ENCODE data around the gene DDAH1. TPM values are rescaled to one million over a fixed set of nuclear protein-coding genes. Genes with fewer than 3 reads are reported as not detected.

The DDAH1 gene
- total RNA-seq, 1 donor from 2014 or later = 5.4 TPM

DNA sequence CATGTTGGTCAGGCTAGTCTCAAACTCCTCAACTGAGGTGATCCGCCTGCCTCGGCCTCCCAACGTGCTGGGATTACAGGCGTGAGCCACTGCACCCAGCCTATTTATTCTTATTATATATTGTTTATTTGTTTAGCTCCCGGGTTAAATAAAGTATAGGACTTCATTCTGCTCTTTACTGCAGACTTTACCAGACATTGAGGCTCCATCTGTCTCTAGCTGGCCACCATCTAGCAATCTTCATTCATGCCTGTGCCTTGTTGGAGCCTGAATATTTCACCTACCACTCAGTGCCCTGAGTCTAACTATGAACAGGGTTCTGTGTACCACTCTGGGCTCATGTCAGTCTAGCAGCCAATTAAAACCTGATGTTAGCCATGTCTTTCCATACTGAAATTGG, 2.1 kb upstream of the DDAH1 start:
- Mint-ChIP-seq H3K4me3 (ENCODE audit: unreplicated experiment) (no peak overlapping the region), H3K27me3 (ENCODE audit: unreplicated experiment) (peaks cover 9% of the 10 kb centered on the region), H3K27ac (ENCODE audit: unreplicated experiment) (no peak overlapping the region), H3K9me3 (ENCODE audit: unreplicated experiment) (peaks cover 2% of the 10 kb centered on the region), H3K4me1 (ENCODE audit: low read depth, unreplicated experiment) (peaks cover 2% of the 10 kb centered on the region), H3K36me3 (ENCODE audit: unreplicated experiment) (no peaks in the 10 kb centered on the region)
- TF ChIP-seq, protein P1, sequence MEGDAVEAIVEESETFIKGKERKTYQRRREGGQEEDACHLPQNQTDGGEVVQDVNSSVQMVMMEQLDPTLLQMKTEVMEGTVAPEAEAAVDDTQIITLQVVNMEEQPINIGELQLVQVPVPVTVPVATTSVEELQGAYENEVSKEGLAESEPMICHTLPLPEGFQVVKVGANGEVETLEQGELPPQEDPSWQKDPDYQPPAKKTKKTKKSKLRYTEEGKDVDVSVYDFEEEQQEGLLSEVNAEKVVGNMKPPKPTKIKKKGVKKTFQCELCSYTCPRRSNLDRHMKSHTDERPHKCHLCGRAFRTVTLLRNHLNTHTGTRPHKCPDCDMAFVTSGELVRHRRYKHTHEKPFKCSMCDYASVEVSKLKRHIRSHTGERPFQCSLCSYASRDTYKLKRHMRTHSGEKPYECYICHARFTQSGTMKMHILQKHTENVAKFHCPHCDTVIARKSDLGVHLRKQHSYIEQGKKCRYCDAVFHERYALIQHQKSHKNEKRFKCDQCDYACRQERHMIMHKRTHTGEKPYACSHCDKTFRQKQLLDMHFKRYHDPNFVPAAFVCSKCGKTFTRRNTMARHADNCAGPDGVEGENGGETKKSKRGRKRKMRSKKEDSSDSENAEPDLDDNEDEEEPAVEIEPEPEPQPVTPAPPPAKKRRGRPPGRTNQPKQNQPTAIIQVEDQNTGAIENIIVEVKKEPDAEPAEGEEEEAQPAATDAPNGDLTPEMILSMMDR (IDR thresholded peaks at IDR 0.05; ENCODE audit: partially characterized antibody, unreplicated experiment) = no peak
- no peak for DNase-seq

DNA sequence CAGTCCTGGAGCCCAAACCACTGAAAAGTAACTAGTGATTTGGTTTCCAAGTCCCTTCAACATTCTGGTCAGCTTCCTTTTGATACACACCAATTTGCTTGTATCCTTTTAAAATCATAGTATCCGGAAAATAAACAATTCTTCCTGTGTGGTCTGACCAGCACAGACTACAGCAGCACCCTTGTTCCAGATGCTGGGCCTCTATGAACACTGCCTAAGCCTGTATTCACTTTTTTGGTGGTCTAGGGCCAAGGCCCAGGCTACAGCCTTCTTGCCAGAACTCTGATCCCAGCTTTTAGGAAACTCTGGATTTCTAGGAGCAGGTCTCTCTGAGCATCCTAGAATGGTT, 801 bp upstream of the DDAH1 start:
- TF ChIP-seq, protein P1 (IDR thresholded peaks at IDR 0.05; ENCODE audit: partially characterized antibody, unreplicated experiment) = no peak
- Mint-ChIP-seq H3K36me3 (ENCODE audit: unreplicated experiment) (no peaks in the 10 kb centered on the region), H3K27ac (ENCODE audit: unreplicated experiment) (no peak overlapping the region), H3K9me3 (ENCODE audit: unreplicated experiment) (peaks cover 2% of the 10 kb centered on the region), H3K4me1 (ENCODE audit: low read depth, unreplicated experiment) (peaks cover 2% of the 10 kb centered on the region), H3K27me3 (ENCODE audit: unreplicated experiment) (peaks cover 9% of the 10 kb centered on the region), H3K4me3 (ENCODE audit: unreplicated experiment) (peak overlapping the region; percentile 78)
- DNase-seq = no peak

DNA sequence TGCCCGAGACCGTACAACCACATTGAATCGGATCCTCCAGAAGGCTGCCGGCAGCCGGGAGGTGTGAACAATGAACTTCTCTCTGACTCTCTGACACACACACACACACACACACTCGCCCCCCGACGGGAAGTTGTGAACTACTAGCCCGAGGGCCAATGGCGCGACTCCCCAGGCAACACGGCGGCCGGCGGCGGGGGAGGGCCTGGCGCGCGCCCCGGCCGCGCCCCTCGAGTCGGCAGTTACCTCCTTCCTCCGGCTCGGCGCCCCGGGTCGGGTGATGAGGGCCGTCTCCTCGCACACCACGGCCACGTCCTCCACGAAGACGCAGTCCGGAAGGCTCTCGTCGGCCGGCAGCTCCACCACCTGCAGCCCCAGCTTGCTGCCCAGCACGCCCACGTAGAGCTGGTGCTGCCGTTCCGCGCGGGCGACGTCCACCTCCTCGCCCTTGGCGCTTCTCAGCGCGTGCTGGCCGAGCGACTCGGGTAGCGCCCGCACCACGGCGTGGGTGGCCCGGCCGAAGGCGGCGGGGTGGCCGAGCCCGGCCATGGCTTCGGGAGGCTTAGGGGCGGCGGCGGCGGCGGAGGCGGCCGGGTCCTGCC, 361 bp downstream of the DDAH1 start:
- Mint-ChIP-seq H3K4me3 (ENCODE audit: unreplicated experiment) (peak overlapping the region; percentile 79), H3K27ac (ENCODE audit: unreplicated experiment) (no peak overlapping the region), H3K27me3 (ENCODE audit: unreplicated experiment) (peaks cover 9% of the 10 kb centered on the region), H3K9me3 (ENCODE audit: unreplicated experiment) (peaks cover 2% of the 10 kb centered on the region), H3K4me1 (ENCODE audit: low read depth, unreplicated experiment) (peaks cover 2% of the 10 kb centered on the region), H3K36me3 (ENCODE audit: unreplicated experiment) (no peaks in the 10 kb centered on the region)
- TF ChIP-seq, protein P1 (IDR thresholded peaks at IDR 0.05; ENCODE audit: partially characterized antibody, unreplicated experiment) = no peak
- DNase-seq = peak; percentile 67

DNA sequence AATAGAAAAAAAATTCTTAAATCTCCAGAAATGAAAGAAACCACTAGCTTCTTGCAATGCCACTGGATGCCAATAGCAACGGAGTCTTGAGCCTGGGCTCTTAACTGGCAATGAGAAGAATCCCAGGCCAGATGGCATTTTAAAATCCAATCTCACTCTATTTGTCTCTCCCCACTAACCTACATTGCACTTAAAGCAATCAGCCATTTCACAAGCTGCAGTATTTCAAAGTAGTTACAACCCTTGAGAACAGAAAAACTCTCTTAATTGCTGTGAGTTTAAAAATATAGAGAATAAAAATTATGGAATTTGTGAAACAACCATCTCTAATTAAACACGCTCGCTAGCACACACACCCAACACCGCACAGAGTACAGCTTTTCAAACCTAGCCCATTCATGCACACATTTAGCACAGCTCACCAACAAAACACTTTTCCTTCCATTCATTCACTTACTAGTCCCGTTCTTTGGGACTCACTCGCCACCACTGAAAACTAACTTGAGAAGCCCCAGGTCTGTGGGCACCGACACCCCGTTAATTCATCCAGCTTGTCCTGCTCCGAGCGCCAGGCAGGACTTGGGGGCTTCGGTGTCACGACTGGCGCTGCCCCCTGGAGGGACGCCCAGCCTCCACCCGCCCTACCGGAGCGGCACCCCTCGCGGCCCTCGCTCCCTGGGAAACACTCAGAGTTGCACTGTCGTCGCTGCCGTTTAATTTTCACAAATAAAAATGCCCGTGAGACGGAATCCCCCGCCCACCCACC, 1.0 kb downstream of the DDAH1 start:
- Mint-ChIP-seq H3K27me3 (ENCODE audit: unreplicated experiment) (peaks cover 9% of the 10 kb centered on the region), H3K4me3 (ENCODE audit: unreplicated experiment) (peak overlapping the region; percentile 79), H3K4me1 (ENCODE audit: low read depth, unreplicated experiment) (peaks cover 2% of the 10 kb centered on the region), H3K9me3 (ENCODE audit: unreplicated experiment) (peaks cover 2% of the 10 kb centered on the region), H3K27ac (ENCODE audit: unreplicated experiment) (no peak overlapping the region), H3K36me3 (ENCODE audit: unreplicated experiment) (no peaks in the 10 kb centered on the region)
- TF ChIP-seq, protein P1 (IDR thresholded peaks at IDR 0.05; ENCODE audit: partially characterized antibody, unreplicated experiment) = no peak
- no peak for DNase-seq
